HG02981 (cell line): ENCODE data around the gene NRTN.
"Not testable (repeated sequence)": the region's sequence is repeated elsewhere in the genome, so short reads cannot be mapped to it uniquely, and the experiment has no call there.

Source experiments
- ATAC-seq: cut with Tn5 transposase; IDR thresholded peaks from one replicate; pipeline ENCODE4 v1.9.1; 2021; ENCODE audit warnings: mild to moderate bottlenecking, moderate library complexity; ENCODE audit not compliant: unreplicated experiment

NRTN gene

DNA sequence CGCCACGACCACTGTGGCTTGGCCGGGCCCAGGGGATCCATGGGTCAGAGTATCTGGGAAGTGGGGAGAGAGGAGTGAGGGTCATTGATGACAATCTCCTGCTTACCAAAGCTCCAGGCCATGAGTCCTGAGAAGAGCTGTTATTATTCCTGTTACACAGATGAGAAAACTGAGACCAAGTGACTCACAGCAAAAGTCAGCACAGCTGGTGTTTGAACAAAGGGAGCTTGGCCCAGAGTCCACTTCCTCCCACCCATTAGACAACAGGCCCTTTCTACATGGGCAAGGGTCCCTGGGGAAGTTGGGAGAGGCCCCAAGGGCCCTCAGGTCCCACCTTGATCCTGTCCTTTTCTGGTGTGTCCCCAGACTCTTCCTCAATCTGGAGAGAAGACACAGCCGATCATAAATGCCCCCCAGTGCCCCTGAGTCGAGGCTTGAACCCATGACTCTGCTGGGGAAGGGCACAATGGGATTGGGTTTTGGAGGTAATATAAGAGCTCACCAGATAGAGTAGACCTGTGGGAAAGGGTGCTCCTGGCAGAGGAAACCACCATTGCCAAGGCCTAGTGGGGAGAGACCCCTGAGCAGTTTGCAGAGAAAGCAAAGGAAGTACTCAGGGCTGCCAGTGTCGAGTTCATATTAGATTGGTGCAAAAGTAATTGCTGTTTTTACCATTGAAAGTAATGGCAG, 27.8 kb downstream of the NRTN start:
- ATAC-seq: no peak

GRCh38 chr19:5837761-5838352, 33.0 kb downstream of the NRTN start:
- no peak for ATAC-seq

DNA sequence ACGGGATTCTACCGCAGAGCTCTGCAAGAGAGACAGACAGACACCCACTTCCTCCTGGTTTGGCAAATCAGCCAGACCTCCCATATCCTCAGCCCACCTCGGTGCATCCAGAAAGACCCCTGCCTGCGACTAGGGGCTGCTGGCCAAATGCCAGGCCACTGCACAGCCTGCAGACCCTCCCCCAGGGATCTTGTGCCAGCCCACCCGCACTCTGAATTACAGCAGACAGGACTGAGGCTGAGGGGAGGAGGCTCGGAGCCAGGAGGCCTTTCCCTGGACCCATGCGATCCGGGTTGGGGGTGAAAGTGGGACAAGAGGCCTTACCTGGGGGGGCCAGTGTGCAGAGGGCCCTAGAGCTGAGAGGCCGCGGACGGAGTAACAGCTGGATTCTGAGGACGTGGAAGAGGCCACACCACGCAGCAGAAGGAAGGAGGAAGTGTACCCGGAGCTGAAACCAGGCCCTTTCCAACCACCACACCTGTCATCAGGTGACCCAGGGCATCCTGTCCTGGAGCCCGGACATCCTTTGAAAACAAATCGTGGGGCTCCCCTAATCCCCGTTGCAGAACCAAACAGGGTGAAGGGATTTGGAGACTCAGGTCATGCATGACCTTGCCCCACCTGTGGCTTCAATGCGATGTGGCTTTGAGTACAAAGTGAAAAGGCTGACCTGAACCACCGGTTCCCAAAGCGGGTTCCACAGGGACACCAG, 33.6 kb downstream of the NRTN start:
- no peak for ATAC-seq

DNA sequence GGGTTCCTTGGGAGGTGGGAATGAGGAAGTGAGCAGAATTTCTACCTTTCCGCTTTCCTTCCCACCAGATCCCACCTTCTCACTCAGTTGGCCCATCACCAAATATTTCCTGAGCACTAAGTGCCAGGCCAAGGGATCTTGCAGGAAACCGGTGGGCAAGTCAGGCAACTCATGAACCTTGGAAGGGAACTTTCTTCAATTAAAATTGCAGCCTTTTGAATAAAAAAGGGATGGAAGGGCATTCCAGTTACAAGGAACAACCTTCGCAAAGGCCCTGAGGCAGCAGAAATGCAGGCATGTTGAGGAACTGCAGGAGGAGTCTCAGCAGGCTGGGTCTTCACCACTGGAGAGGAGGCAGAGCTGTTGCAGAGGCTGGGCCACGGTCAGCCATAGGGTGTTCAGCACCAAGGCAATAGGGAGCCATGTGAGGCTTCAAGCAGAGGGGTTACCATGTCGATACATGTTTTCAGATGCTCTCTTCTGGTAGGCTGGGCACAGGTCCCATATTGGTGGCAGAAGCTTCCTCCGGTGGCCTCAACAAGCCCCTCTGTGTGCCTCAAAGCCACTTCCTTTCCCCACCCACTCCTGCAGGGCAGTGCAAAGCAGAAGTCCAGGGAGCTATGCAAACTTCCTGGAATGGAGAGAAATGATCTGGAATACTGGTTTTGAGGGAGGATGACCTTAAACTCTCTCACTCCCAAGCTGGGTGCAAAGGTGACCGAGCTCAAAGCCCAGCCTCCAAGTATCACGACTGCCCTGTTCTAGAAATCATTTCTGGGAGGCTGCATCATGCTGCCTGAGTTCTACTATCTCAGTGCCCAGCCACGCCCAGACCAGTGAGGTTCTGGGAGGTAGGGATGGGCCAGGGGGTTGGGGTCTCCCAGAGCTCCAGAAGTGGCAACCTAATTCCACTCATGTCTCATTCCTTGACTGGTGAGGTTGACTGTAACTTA, 34.5 kb downstream of the NRTN start, which contains the start of gene FUT6:
Gene FUT6 (minus strand): TSS at position 638 of the 953 bp plus-strand sequence. CDS start 7,135 bp downstream, outside the sequence.
- no peak for ATAC-seq

GRCh38 chr19:5841735-5842111, 36.9 kb downstream of the NRTN start:
- ATAC-seq: not testable (repeated sequence)

- ATAC-seq: no peak
Measured at GRCh38 chr19:5843295-5843927, 38.5 kb downstream of the NRTN start.

DNA sequence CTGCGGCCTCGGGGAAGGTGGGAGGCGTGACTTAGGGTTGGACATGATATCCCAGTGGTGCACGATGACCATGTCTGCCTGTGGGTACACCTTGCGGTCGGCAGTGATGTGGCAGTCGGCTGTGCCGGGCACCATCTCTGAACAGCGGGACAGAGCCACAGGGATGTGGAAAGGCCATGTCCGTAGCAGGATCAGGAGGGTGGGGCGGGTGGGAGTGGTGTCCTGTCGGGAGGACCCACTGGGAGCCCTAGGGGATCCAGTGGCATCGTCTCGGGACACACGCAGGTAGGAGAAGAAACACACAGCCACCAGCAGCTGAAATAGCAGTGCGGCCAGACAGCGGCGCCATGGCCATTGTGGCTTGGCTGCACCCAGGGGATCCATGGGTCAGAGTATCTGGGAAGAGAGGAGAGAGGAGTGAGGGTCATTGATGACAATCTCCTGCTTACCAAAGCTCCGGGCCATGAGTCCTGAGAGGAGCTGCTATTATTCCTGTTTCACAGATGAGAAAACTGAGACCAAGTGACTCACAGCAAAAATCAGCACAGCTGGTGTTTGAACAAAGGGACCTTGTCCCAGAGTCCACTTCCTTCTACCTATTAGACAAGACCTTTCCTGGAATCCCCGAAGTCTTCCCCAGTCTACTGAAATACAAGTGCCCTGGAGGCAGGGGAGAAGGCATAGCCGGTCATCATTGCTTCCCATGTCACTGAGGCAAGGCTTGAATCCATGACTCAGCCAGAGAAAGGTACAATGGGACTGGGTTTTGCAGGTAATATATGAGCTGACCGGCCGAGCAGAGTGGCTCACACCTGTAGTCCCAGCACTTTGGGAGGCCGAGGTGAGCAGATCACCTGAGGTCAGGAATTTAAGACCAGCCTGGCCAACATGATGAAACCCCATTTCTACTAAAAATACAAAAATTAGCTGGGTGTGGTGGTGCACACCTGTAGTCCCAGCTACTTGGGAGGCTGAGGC, 39.9 kb downstream of the NRTN start:
- no peak for ATAC-seq

DNA sequence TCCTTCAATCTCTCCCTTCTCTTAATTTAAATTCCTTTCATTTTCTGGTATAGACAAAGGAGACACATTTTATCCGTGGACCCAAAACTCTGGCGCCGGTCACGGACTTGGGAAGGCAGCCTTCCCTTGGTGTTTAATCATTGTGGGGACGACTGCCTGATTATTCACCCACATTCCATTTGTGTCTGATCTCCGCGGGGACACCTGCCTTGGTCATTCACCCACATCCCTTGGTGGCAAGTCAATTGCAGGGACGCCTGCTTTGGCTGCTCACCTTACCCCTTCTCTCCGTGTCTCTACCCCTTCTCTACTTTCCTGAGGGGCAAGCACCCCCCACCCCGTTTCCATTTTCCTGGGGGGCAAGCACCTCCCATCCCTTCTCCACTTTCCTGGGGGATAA, 43.0 kb downstream of the NRTN start:
- ATAC-seq: not testable (repeated sequence)

DNA sequence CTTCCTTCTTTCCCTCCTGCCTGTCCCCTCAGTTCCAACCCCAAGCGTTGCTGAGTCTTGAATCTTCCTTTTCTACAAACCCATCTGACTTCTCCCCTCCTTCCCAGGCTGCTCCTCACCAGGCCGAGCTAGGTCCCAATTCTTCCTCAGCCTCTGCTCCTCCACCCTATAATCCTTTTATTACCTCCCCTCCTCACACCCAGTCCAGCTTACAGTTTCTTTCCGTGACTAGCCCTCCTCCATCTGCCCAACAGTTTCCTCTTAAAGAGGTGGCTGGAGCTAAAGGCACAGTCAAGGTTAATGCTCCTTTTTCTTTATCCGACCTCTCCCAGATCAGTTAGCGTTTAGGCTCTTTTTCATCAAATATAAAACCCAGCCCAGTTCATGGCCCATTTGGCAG, 43.8 kb downstream of the NRTN start:
- not testable (repeated sequence) for ATAC-seq

GRCh38 chr19:5850189-5850588, 45.3 kb downstream of the NRTN start:
- ATAC-seq: no peak

DNA sequence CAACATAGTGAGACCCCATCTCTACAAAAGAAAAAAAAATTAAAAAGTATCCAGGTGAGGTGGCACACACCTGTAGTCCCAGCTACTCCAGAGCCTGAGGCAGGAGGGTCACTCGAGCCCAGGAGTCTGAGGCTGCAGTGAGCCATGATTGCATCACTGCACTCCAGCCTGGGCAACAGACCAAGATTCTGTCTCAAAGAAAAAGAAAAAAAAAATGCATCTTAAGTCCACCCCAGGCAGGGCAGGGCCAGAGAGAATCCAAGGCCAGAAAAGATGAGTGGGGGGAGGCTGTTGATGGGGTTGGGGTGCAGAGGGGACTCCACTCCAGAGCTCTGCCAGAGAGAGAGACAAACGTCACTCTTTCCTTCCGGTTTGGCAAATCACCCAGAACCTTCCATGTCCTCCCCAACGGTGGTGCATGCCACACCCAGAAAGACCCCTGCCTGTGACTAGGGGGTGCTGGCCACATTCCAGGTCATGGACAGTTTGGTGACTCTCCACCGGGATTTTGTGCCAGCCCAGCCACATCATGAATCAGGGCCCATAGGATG, 46.0 kb downstream of the NRTN start:
- ATAC-seq: no peak

DNA sequence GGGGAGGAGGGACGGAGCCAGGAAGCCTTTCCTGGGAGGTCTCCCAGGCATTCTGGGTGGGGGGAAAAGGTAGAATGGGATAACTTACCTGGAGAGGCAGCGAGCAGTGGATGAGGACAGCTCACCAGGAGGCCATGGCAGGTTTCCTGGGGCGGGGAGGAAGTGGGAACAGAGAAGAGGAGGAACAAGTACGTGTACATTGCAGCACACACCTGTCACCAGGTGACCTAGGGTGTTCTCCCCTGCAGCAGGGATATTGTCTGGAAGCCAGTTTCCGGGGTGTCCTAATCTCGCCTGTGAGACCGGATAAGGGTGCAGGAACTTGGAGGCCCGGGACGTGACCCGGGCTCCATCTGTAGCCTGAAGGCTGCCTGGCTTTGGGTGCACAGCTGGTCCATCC, 46.4 kb downstream of the NRTN start, which contains the start of gene FUT3:
Gene FUT3 (minus strand): TSS at position 148 of the 400 bp plus-strand sequence.
- ATAC-seq: no peak

- ATAC-seq: not testable (repeated sequence)
Measured at GRCh38 chr19:5854121-5854520, 49.3 kb downstream of the NRTN start.

GRCh38 chr19:5855151-5855550, 50.3 kb downstream of the NRTN start:
- not testable (repeated sequence) for ATAC-seq

DNA sequence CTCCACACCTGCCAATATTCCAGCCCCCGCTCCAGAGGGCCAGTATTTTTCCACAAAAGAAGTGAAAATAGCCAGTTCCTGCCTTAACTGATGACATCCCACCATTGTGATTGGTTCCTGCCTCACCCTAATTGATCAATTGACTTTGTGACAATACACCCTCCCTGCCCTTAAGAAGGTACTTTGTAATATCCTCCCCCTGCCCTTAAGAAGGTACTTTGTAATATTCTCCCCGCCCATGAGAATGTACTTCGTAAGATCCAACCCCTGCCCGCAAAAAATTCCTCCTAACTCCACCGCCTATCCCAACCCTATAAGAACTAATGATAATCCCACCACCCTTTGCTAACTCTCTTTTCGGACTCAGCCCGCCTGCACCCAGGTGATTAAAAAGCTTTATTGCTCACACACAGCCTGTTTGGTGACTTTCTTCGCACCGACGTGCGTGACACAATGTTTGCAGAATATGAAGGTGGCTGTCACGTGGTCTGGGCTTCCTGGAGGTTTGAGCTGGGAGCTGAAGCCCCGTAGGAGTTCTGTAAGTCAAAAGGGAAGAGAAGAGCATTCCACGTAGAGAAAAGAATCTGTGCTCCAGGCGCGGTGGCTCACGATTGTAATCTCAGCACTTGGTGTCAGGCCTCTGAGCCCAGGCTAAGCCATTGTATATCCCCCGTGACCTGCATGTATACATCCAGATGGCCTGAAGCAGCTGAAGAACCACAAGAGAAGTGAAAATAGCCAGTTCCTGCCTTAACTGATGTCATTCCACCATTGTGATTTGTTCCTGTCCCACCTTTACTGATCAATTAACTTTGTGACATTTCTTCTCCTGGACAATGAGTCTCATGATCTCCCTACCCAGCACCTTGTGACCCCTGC, 52.6 kb downstream of the NRTN start:
- ATAC-seq: no peak

- ATAC-seq: no peak
Measured at GRCh38 chr19:5863030-5863665, 58.3 kb downstream of the NRTN start.

DNA sequence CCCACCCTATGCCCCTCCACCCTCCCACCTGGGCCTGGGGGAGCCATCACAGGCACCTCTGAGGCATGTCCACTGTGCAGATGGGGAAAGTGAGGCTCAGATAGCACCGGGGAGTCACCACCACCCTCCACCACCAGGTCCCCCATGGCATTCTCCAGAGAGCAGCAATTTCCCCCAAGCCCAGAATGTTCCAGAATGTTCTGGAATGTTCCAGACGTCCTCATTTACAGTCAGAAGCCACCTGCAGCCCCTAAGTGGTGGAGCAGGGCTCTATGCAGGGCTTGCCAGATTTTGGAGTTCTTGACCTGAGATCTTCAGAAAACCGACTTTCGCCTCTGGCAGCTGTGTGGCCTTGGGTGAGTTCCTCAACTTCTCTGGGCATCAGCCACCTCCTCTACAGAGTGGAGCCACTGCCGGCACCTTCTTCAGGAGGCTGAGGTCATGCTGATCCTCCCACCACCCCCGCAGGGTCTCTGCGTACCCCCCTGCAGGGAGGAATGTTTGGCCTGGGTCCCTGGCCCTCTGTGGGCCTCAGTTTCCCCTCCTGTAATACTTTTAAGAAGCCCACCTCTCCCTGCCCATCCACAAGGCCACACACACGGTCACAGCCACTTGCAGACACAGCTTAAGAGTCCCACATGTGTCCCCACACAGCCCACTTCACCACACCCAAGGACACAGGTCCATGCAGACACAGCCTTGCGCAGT, 59.3 kb downstream of the NRTN start:
- ATAC-seq: no peak
